Coronary artery (tissue), 2 donors: Measurements from ENCODE around the gene EIF2B1.
"Not testable (repeated sequence)": the region's sequence is repeated elsewhere in the genome, so short reads cannot be mapped to it uniquely, and the experiment has no call there.

ENCODE experiments used
- DNase-seq: peaks from one replicate; pipeline ENCODE4 v3.0.0-alpha.2; 2017; ENCODE audit warnings: low spot score
- H3K27ac ChIP-seq, 2 donors: fragments of 200-600 bp; sonication (generic); one replicate each; pipeline ENCODE4 v1.5.1; 2016 to 2019
- H3K4me3 ChIP-seq: fragments of 200-600 bp; sonication (generic); 2 replicates; pipeline ENCODE4 v1.5.1; 2016; ENCODE audit warnings: mild to moderate bottlenecking, moderate library complexity
- TF ChIP-seq, protein P1 (sequence below): fragments of 200-600 bp; sonication (generic); IDR thresholded peaks from one replicate; pipeline ENCODE4 v1.5.1; 2019; ENCODE audit warnings: antibody characterized with exemption

EIF2B1 gene

DNA sequence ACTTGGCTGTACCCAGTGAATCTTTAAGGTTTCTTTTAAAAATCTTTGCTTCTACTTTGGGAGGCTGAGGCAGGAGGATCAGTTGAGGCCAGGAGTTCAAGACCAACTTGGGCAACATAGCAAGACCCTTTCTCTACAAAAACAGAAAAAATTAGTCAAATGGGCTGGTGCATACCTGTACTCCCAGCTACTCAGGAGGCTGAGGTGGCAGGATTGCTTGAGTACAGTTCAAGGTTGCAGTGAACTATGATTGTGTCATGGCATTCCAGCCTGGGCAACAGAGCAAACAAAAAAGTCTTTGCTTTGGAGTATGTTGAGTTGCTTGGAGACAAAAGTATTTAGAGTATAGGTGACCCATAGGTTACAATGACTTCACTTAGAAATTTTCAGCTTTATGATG, 37.8 kb downstream of the EIF2B1 start:
- TF ChIP-seq, protein P1, sequence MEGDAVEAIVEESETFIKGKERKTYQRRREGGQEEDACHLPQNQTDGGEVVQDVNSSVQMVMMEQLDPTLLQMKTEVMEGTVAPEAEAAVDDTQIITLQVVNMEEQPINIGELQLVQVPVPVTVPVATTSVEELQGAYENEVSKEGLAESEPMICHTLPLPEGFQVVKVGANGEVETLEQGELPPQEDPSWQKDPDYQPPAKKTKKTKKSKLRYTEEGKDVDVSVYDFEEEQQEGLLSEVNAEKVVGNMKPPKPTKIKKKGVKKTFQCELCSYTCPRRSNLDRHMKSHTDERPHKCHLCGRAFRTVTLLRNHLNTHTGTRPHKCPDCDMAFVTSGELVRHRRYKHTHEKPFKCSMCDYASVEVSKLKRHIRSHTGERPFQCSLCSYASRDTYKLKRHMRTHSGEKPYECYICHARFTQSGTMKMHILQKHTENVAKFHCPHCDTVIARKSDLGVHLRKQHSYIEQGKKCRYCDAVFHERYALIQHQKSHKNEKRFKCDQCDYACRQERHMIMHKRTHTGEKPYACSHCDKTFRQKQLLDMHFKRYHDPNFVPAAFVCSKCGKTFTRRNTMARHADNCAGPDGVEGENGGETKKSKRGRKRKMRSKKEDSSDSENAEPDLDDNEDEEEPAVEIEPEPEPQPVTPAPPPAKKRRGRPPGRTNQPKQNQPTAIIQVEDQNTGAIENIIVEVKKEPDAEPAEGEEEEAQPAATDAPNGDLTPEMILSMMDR = no peak
- no peak overlapping the region for H3K4me3 ChIP-seq
- H3K27ac ChIP-seq = no peak overlapping the region
- DNase-seq = no peak

DNA sequence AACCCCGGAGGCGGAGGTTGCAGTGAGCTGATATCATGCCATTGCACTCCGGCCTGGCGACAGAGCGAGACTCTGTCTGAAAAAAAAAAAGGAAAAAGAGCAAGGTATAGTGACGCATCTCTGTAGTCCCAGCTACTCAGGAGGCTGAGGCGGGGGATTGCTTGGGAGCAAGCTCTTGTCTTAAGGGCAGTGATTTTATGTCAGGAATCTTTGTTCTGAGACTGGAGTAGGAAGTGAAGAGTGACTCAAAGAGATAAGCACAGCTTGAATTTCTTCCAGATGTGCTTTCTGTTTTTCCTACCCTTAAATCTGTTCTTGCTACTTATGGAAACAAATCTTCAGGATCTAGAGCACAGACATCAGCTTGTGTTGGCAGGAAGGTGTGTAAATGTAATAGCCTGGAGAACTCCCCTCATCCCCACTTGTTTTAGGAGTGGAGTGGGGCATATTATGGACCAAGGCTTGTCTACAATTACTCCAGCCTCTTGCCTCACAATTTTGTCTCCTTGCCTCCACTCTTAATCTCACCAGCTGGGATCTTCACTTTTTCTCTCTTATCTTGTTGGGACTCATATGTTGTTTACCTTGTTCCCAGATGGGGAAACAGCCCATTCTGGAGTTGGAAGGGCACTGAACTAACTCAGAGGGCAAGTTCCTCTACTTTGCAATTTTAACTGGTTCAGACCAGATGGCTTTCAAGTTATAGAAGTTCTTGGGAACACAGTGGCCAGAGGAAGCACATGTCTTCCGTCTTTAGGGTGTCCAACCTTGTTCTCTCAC, 41.6 kb downstream of the EIF2B1 start:
- Histone ChIP-seq H3K4me3 (no peak overlapping the region), H3K27ac (no peak overlapping the region)
- TF ChIP-seq, protein P1 = no peak
- no peak for DNase-seq

DNA sequence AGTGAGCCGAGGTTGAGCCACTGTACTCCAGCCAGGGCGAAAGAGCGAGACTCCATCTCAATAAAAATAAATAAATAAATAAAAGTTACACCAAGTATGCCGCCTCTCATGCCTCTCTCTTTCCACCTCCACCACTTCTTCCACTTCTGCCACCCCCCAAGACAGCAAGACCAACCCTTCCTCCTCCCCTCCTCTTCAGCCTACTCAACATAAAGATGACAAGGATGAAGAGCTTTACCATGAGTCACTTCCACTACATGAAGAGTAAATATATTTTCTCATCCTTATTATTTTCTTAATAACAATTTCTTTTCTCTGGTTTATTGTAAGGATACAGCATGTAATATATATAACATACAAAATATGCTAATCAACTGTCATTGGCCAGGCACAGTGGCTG, 52.7 kb downstream of the EIF2B1 start:
- DNase-seq = no peak

DNA sequence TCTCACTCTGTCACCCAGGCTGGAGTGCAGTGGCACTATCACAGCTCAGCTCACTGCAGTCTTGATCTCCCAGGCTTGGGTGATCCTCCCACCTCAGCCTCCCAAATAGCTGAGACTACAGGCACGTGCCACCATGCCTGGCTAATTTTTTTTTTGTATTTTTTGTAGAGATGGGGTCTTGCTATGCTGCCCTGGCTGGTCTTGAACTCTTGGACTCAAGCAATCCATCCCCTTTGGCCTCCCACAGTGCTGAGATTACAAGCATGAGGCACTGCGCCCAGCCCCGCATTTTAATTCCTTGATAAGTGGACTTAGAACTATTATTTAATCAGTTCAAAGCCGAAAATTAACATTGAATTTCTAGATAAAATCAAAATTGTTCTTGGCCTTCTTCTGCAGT, 54.7 kb downstream of the EIF2B1 start:
- not testable (repeated sequence) for DNase-seq, H3K4me3 ChIP-seq, H3K27ac ChIP-seq

More for the DNA sequence above, 52.7 kb downstream of the EIF2B1 start:
- TF ChIP-seq, protein P1 = no peak
- no peak overlapping the region for H3K27ac ChIP-seq
- no peak overlapping the region for H3K4me3 ChIP-seq

DNA sequence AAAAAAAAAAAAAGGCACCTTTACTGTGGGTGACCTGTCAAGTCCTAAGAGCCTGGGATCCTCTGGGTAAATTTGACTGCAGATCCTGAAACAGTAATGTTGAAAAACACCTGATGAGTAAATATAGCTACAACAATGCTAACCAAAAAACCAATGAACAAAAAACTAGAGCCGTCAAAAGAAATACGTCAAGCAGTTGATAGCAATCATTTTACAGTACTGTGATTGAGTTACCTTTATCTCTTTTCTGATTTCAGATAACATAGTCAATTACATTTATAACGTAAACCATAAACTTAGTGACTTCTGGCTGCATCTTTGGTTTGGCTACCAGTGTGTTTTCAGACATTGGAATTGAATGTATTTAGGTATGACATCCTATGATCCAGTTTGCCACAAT, 55.2 kb downstream of the EIF2B1 start:
- Histone ChIP-seq H3K4me3 (no peak overlapping the region), H3K27ac (no peak overlapping the region)
- TF ChIP-seq, protein P1 = no peak
- no peak for DNase-seq

DNA sequence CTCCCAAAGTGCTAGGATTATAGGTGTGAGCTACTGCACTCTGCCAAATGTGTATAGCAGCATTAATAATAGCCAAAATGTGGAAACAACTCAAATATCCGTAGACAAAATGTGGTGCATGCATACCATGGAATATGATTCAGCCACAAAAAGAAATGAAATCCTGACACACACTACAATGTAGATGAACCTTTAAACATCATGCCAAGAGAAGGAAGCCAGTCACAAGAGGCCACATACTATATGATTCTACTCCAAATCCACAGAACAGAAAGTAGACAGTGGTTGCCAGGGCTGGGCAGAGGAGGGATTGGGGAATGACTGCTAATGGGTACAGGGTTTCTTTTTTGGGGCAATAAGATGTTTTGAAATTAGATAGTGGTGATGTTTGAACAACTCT, 56.9 kb downstream of the EIF2B1 start:
- H3K27ac ChIP-seq = no peak overlapping the region
- no peak overlapping the region for H3K4me3 ChIP-seq
- TF ChIP-seq, protein P1 = no peak
- DNase-seq = no peak

DNA sequence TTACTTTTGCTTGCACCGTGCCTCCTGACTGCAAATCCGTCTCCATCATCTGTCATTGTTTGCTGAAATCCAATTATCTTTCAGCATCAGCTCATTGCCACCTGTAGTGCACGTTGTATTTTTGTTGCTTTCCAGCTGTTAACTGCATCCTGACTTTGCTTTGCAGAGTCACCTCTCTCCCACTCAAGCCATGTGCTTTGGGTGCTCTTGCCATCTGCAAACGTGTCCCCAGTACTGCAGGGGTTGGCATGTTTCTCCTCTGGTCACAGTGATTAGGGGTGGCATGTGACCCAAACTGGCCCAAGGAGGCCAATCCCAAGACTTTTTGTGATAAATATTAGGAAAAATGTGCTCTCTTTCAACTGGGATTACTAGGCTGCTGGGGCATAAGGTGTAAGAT, 59.6 kb downstream of the EIF2B1 start:
- no peak overlapping the region for H3K27ac ChIP-seq
- DNase-seq = no peak
- TF ChIP-seq, protein P1 = no peak
- no peak overlapping the region for H3K4me3 ChIP-seq
